ENCODE measurements around the gene PHACTR3. TPM values are rescaled to one million over a fixed set of nuclear protein-coding genes. Genes with fewer than 3 reads are reported as not detected.

The PHACTR3 gene
- total RNA-seq, 1 experiment from 2014 or later: 0.10 TPM

- in situ Hi-C loops (cut with HindIII; ENCODE audit: low pct_unique_long_range_greater_than_20kb, low sequenced_read_pairs) (no loop called here), intact Hi-C loops (cut with micrococcal nuclease; ENCODE audit: unreplicated experiment) (loop anchor here (1.0 kb wide), 1 partner anchor 180 kb away; no protein-coding TSS in a partner anchor)
- Histone ChIP-seq H3K9me3 (ENCODE audit: control insufficient read depth, insufficient read depth, low read depth, low read length) (no peaks in the 10 kb centered on the region), H3K36me3 (ENCODE audit: control insufficient read depth, insufficient read depth, low read length) (no peaks in the 10 kb centered on the region), H3K27me3 (ENCODE audit: control insufficient read depth, insufficient read depth, low read length) (peaks cover 2% of the 10 kb centered on the region; the same call in 1 of the 2 replicates), H3K4me1 (ENCODE audit: control insufficient read depth, insufficient read depth, low read length) (no peaks in the 10 kb centered on the region), H3K4me3 (ENCODE audit: low read depth in 2 of 2, low read length in 2 of 2) (no peak overlapping the region), H3K27ac (ENCODE audit: low read length) (no peak overlapping the region)
- no peak for ATAC-seq
- no peak for DNase-seq (ENCODE audit: low read depth, low spot score)
- POLR2A ChIA-PET: no interaction called here
- BruUV-seq (replicated peaks): no TSS peak
- TF ChIP-seq REST (IDR thresholded peaks at IDR 0.05; ENCODE audit: insufficient read depth in 1 of 2, low read depth in 2 of 2, low read length in 1 of 2): no peak
- TF ChIP-seq TCF7L2 (IDR thresholded peaks at IDR 0.05; ENCODE audit: low read depth, low read length): no peak
- TF ChIP-seq SIN3A (IDR thresholded peaks at IDR 0.05; ENCODE audit: borderline replicate concordance, insufficient read depth, low read depth, low read length): no peak
- TF ChIP-seq CTCF (IDR thresholded peaks at IDR 0.05): no peak
- no peak for TF ChIP-seq POLR2AphosphoS5 (IDR thresholded peaks at IDR 0.05; ENCODE audit: low read depth, low read length)
- CTCF ChIA-PET: interaction anchor here (0.6 kb wide), 1 partner anchor 20 kb away, joined by 3 read pairs; no protein-coding TSS in a partner anchor
Observed at GRCh38 chr20:59571151-59571550, 33.2 kb upstream of the PHACTR3 start.

GRCh38 chr20:59571551-59572314 is 32.6 kb upstream of the PHACTR3 start:
- no peaks in the 10 kb centered on the region for H3K36me3 ChIP-seq (ENCODE audit: control insufficient read depth, insufficient read depth, low read length)
- no peak overlapping the region; a peak in 1 of 4 replicates for H3K4me3 ChIP-seq (ENCODE audit: low read depth in 2 of 2, low read length in 2 of 2)
- no peak overlapping the region for H3K27ac ChIP-seq (ENCODE audit: low read length)
- TF ChIP-seq CTCF (IDR thresholded peaks at IDR 0.05): peak; percentile 98
- TF ChIP-seq TCF7L2 (IDR thresholded peaks at IDR 0.05; ENCODE audit: low read depth, low read length): no peak
- no peak for TF ChIP-seq SIN3A (IDR thresholded peaks at IDR 0.05; ENCODE audit: borderline replicate concordance, insufficient read depth, low read depth, low read length)
- H3K4me1 ChIP-seq (ENCODE audit: control insufficient read depth, insufficient read depth, low read length): no peaks in the 10 kb centered on the region
- intact Hi-C loops (cut with micrococcal nuclease; ENCODE audit: unreplicated experiment): loop anchor here (1.0 kb wide), 1 partner anchor 180 kb away; no protein-coding TSS in a partner anchor
- H3K9me3 ChIP-seq (ENCODE audit: control insufficient read depth, insufficient read depth, low read depth, low read length): no peaks in the 10 kb centered on the region
- H3K27me3 ChIP-seq (ENCODE audit: control insufficient read depth, insufficient read depth, low read length): peaks cover 2% of the 10 kb centered on the region; the same call in 1 of the 2 replicates
- DNase-seq (ENCODE audit: low read depth, low spot score): no peak
- BruUV-seq (replicated peaks): no TSS peak
- in situ Hi-C loops (cut with HindIII; ENCODE audit: low pct_unique_long_range_greater_than_20kb, low sequenced_read_pairs): no loop called here
- ATAC-seq: peak; percentile 80
- CTCF ChIA-PET: interaction anchor here (0.6 kb wide), 1 partner anchor 21 kb away, joined by 3 read pairs; no protein-coding TSS in a partner anchor
- POLR2A ChIA-PET: no interaction called here
